PC-3 (cell line): ENCODE data around the gene TSPAN17. TPM values are rescaled to one million over a fixed set of nuclear protein-coding genes. Genes with fewer than 3 reads are reported as not detected.

Experiments used
- ATAC-seq: fragments of 200-7000 bp; cut with Tn5 transposase; 2 replicates; pipeline ENCODE4 v1.9.1; 2020; ENCODE audit warnings: mild to moderate bottlenecking, moderate library complexity
- BruUV-seq: library from RNA; stranded (reverse); fragments of 400-500 nt; replicated peaks from 2 replicates; lab custom pipeline; 2021; lab: Mats Ljungman, UMichigan
- CTCF ChIA-PET: fragments of 300-600 bp; sonication (Branson Sonifier 250); formaldehyde crosslinking; loops from one replicate; lab custom pipeline; 2022; ENCODE audit warnings: antibody characterized with exemption; lab: Charles Lee
- POLR2A ChIA-PET: fragments of 300-600 bp; sonication (Branson Sonifier 250); formaldehyde crosslinking; loops from one replicate; lab custom pipeline; 2022; ENCODE audit warnings: antibody characterized with exemption; ENCODE audit not compliant: unreplicated experiment; lab: Charles Lee
- DNase-seq: peaks from one replicate; pipeline ENCODE4 v3.0.0-alpha.2; 2015
- H2AFZ ChIP-seq: fragments of 300-600 bp; sonication (generic); 2 replicates; pipeline ENCODE4 v1.6.0; 2016; ENCODE audit warnings: antibody characterized with exemption, low read length
- H3F3A ChIP-seq: fragments of 300-600 bp; sonication (generic); one replicate; pipeline ENCODE4 v1.6.0; 2017; ENCODE audit warnings: antibody characterized with exemption, low read length, control low read depth, mild to moderate bottlenecking; ENCODE audit not compliant: unreplicated experiment
- H3K27ac ChIP-seq: fragments of 300-600 bp; sonication (generic); 2 replicates; pipeline ENCODE4 v1.5.1; 2016; ENCODE audit warnings: mild to moderate bottlenecking, low read length
- H3K27me3 ChIP-seq: fragments of 300-600 bp; sonication (generic); 2 replicates; pipeline ENCODE4 v1.6.1; 2016; ENCODE audit warnings: low read length, mixed read lengths
- H3K36me3 ChIP-seq: fragments of 300-600 bp; sonication (generic); 2 replicates; pipeline ENCODE4 v1.6.1; 2016; ENCODE audit warnings: low read depth, mixed run types, low read length, mixed read lengths
- H3K4me1 ChIP-seq: fragments of 300-600 bp; sonication (generic); 2 replicates; pipeline ENCODE4 v1.5.1; 2016; ENCODE audit warnings: low read length; ENCODE audit not compliant: insufficient read depth
- H3K4me2 ChIP-seq: fragments of 300-600 bp; sonication (generic); 2 replicates; pipeline ENCODE4 v1.6.0; 2016; ENCODE audit warnings: low read length
- H3K4me3 ChIP-seq: fragments of 300-600 bp; sonication (generic); 2 replicates; pipeline ENCODE4 v1.5.1; 2016; ENCODE audit warnings: mild to moderate bottlenecking, low read length, mixed read lengths
- H3K79me2 ChIP-seq: fragments of 300-600 bp; sonication (generic); 2 replicates; pipeline ENCODE4 v1.6.1; 2017; ENCODE audit warnings: low read length, mixed read lengths
- H3K9ac ChIP-seq: fragments of 300-600 bp; sonication (generic); 2 replicates; pipeline ENCODE4 v1.6.0; 2016; ENCODE audit warnings: mild to moderate bottlenecking, low read length
- H3K9me2 ChIP-seq: fragments of 300-600 bp; sonication (generic); replicated peaks from 2 replicates; pipeline ENCODE4 v1.6.1; 2016; ENCODE audit warnings: mixed run types, low read length, mixed read lengths
- H3K9me3 ChIP-seq: fragments of 300-600 bp; sonication (generic); 2 replicates; pipeline ENCODE4 v1.6.1; 2016; ENCODE audit warnings: low read length, mixed read lengths
- H4K20me1 ChIP-seq: fragments of 300-600 bp; sonication (generic); 2 replicates; pipeline ENCODE4 v1.6.1; 2016; ENCODE audit warnings: low read length, mixed read lengths
- EZH2 ChIP-seq: fragments of 300-600 bp; sonication (generic); IDR thresholded peaks from one replicate; pipeline ENCODE4 v1.6.1; 2017; ENCODE audit warnings: antibody characterized with exemption, mild to moderate bottlenecking, low read length; ENCODE audit not compliant: unreplicated experiment
- EZH2phosphoT487 ChIP-seq: fragments of 300-600 bp; sonication (generic); IDR thresholded peaks from 2 replicates; pipeline ENCODE4 v1.6.1; 2018; ENCODE audit warnings: mild to moderate bottlenecking, antibody characterized with exemption, low read length, borderline replicate concordance
- intact Hi-C: fragments of 100-400 bp; cut with micrococcal nuclease; formaldehyde crosslinking; loops from 2 replicates; pipeline ENCODE4 v1.9.0; 2023
- total RNA-seq: library from RNA; depleted of rRNA; stranded (reverse); fragments of >200 nt; gene quantifications from 2 replicates; pipeline ENCODE4 v1.2.3, GENCODE V29; 2014
- TF ChIP-seq, protein P1 (sequence below): fragments of 300-600 bp; sonication (generic); conservative IDR thresholded peaks from 2 replicates; pipeline ENCODE4 v1.5.1; 2017; ENCODE audit warnings: antibody characterized with exemption, low read depth, mild to moderate bottlenecking, low read length

TSPAN17 gene
- total RNA-seq, 1 experiment from 2014 or later = 47.3 TPM

DNA sequence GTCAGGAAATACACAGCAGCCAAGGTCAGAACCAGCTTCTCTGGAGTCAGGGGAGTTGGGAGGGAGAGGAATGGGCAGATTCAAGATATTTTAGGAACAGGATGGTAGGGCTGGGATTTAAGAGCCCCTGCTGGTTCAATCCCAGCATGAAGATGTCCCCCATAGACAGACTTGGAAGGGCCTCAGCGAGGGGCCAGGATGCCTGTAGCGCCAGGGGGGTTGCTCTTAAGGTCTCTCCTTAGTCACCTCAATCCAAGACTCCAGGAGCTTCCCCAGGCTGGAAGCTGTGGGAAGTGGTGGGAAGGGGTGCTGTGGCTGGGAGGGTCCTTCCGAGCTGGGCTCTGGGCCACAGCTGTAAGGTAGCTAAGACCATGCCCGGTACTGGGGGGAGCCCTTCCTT, 8.1 kb upstream of the TSPAN17 start:
- CTCF ChIA-PET = interaction anchor here (0.5 kb wide), 1 partner anchor 134 kb away, joined by 6 read pairs; no protein-coding TSS in a partner anchor
- no peak overlapping the region for H2AFZ ChIP-seq
- intact Hi-C loops = no loop called here

DNA sequence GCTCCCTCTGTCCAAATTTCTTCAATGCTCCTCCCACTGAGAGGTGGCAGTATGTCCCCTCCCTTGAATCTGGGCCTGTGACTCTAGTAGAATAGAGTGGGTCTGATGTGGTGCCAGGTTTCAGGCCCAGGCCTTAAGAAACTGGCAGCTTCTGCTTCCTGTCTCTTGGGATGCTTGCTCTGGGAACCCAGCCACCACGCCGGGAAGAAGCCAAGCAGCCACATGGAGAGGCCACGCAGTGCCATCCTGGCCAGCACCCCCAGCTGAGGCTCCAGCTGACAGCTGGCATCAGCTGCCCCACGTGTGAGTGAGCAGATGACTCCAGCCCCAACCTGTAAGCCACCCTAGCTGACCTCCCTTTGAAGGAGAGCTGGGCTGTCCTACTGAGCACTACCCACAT, 7.3 kb upstream of the TSPAN17 start:
- Histone ChIP-seq H3K4me1 (no peaks in the 10 kb centered on the region), H3K27me3 (no peaks in the 10 kb centered on the region), H3K9me3 (no peaks in the 10 kb centered on the region), H3K9me2 (no peaks in the 10 kb centered on the region), H2AFZ (no peak overlapping the region), H3K36me3 (no peaks in the 10 kb centered on the region), H3K4me2 (no peak overlapping the region), H4K20me1 (no peaks in the 10 kb centered on the region), H3F3A (no peaks in the 10 kb centered on the region), H3K9ac (no peak overlapping the region), H3K4me3 (no peak overlapping the region), H3K27ac (no peak overlapping the region), H3K79me2 (no peaks in the 10 kb centered on the region)
- CTCF ChIA-PET = no interaction called here
- intact Hi-C loops = no loop called here
- POLR2A ChIA-PET = interaction anchor here (0.6 kb wide), 1 partner anchor 278 kb away, joined by 5 read pairs; no protein-coding TSS in a partner anchor
- ATAC-seq = no peak
- no TSS peak for BruUV-seq
- TF ChIP-seq, protein P1, sequence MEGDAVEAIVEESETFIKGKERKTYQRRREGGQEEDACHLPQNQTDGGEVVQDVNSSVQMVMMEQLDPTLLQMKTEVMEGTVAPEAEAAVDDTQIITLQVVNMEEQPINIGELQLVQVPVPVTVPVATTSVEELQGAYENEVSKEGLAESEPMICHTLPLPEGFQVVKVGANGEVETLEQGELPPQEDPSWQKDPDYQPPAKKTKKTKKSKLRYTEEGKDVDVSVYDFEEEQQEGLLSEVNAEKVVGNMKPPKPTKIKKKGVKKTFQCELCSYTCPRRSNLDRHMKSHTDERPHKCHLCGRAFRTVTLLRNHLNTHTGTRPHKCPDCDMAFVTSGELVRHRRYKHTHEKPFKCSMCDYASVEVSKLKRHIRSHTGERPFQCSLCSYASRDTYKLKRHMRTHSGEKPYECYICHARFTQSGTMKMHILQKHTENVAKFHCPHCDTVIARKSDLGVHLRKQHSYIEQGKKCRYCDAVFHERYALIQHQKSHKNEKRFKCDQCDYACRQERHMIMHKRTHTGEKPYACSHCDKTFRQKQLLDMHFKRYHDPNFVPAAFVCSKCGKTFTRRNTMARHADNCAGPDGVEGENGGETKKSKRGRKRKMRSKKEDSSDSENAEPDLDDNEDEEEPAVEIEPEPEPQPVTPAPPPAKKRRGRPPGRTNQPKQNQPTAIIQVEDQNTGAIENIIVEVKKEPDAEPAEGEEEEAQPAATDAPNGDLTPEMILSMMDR = no peak
- TF ChIP-seq EZH2phosphoT487 = no peak
- no peak for TF ChIP-seq EZH2
- DNase-seq = no peak

More for the DNA sequence above, 8.1 kb upstream of the TSPAN17 start:
- no peak for TF ChIP-seq EZH2
- TF ChIP-seq EZH2phosphoT487 = no peak
- TF ChIP-seq, protein P1 = no peak
- H3F3A ChIP-seq = no peaks in the 10 kb centered on the region
- no peaks in the 10 kb centered on the region for H3K9me3 ChIP-seq
- no peaks in the 10 kb centered on the region for H3K4me1 ChIP-seq
- H3K36me3 ChIP-seq = no peaks in the 10 kb centered on the region
- no peak for DNase-seq
- no peak for ATAC-seq
- no peak overlapping the region for H3K4me3 ChIP-seq
- H3K4me2 ChIP-seq = no peak overlapping the region
- no peak overlapping the region for H3K9ac ChIP-seq
- H3K27me3 ChIP-seq = 0 out of 2 replicates have a peak, but pooled peaks cover under 1% of the 10 kb centered on the region
- no peaks in the 10 kb centered on the region for H3K79me2 ChIP-seq
- no peaks in the 10 kb centered on the region for H4K20me1 ChIP-seq
- H3K9me2 ChIP-seq = no peaks in the 10 kb centered on the region
- POLR2A ChIA-PET = no interaction called here
- H3K27ac ChIP-seq = no peak overlapping the region
- BruUV-seq = no TSS peak

DNA sequence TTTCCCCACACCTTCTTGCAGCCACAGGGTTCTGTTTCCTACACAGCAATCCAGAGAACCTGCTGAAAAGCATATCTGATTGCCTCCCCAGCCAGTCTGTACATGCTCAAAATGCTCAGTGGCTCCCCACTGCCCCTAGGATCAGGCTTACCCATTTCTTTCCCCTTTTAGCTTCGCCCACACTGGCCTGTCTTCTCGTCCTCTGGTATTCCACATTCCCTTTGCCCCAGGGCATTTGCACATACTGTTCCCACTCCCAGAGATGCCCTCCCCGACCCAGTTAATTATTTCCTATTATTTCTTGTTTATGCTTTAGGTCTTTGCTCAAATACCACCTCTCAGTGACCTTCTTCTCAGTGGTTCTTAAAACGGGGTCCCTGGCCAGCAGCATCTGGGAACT, 6.7 kb upstream of the TSPAN17 start:
- H3K9me2 ChIP-seq = no peaks in the 10 kb centered on the region
- H3K9me3 ChIP-seq = no peaks in the 10 kb centered on the region
- H4K20me1 ChIP-seq = no peaks in the 10 kb centered on the region
- intact Hi-C loops = no loop called here
- no peak overlapping the region for H3K4me2 ChIP-seq
- TF ChIP-seq EZH2phosphoT487 = no peak
- TF ChIP-seq, protein P1 = no peak
- TF ChIP-seq EZH2 = no peak
- H3K36me3 ChIP-seq = no peaks in the 10 kb centered on the region
- CTCF ChIA-PET = no interaction called here
- H3K9ac ChIP-seq = no peak overlapping the region
- no peak for DNase-seq
- H2AFZ ChIP-seq = no peak overlapping the region
- BruUV-seq = no TSS peak
- POLR2A ChIA-PET = interaction anchor here (0.6 kb wide), 1 partner anchor 279 kb away, joined by 5 read pairs; no protein-coding TSS in a partner anchor
- no peak overlapping the region for H3K4me3 ChIP-seq
- ATAC-seq = no peak
- H3K27me3 ChIP-seq = no peaks in the 10 kb centered on the region
- H3K27ac ChIP-seq = no peak overlapping the region
- H3K4me1 ChIP-seq = no peaks in the 10 kb centered on the region
- H3K79me2 ChIP-seq = no peaks in the 10 kb centered on the region
- no peaks in the 10 kb centered on the region for H3F3A ChIP-seq
